ENCODE measurements around the gene STOX2. TPM values are rescaled to one million over a fixed set of nuclear protein-coding genes. Genes with fewer than 3 reads are reported as not detected.

The STOX2 gene
- total RNA-seq, 1 donor from 2014 or later: not detected

DNA sequence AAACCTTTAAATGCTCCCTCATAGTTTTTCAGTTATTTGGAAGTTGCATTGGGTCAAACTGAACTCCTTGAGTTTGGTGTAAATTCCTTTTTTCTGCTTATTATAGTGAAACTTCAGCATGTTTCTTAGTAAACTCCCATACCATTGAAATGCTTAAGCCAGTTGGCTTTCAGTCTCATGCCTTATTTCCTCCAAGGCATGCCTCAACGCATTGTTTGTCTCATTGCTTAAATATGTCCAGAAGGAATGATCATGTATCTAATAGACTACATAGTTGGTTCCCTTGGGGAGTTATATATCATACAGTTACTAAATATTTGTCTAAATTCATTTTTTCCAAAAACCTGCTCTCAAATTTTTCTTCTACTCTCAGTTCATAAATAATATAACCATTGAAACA lies 114.0 kb downstream of the STOX2 start:
- intact Hi-C loops (cut with micrococcal nuclease): no loop called here
- H3K36me3 Mint-ChIP-seq (ENCODE audit: low read depth): no peaks in the 10 kb centered on the region
- no peaks in the 10 kb centered on the region for H3K27me3 Mint-ChIP-seq
- DNase-seq (no peak), ATAC-seq (ENCODE audit: low read depth) (no peak)
- H3K27ac Mint-ChIP-seq: no peak overlapping the region
- H3K4me3 Mint-ChIP-seq: no peak overlapping the region
- ChIA-PET CTCF (no interaction called here), POLR2A (no interaction called here)
- H3K4me1 Mint-ChIP-seq: no peaks in the 10 kb centered on the region
- TF ChIP-seq, protein P1, sequence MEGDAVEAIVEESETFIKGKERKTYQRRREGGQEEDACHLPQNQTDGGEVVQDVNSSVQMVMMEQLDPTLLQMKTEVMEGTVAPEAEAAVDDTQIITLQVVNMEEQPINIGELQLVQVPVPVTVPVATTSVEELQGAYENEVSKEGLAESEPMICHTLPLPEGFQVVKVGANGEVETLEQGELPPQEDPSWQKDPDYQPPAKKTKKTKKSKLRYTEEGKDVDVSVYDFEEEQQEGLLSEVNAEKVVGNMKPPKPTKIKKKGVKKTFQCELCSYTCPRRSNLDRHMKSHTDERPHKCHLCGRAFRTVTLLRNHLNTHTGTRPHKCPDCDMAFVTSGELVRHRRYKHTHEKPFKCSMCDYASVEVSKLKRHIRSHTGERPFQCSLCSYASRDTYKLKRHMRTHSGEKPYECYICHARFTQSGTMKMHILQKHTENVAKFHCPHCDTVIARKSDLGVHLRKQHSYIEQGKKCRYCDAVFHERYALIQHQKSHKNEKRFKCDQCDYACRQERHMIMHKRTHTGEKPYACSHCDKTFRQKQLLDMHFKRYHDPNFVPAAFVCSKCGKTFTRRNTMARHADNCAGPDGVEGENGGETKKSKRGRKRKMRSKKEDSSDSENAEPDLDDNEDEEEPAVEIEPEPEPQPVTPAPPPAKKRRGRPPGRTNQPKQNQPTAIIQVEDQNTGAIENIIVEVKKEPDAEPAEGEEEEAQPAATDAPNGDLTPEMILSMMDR (IDR thresholded peaks at IDR 0.05): no peak
- no peaks in the 10 kb centered on the region for H3K9me3 Mint-ChIP-seq

DNA sequence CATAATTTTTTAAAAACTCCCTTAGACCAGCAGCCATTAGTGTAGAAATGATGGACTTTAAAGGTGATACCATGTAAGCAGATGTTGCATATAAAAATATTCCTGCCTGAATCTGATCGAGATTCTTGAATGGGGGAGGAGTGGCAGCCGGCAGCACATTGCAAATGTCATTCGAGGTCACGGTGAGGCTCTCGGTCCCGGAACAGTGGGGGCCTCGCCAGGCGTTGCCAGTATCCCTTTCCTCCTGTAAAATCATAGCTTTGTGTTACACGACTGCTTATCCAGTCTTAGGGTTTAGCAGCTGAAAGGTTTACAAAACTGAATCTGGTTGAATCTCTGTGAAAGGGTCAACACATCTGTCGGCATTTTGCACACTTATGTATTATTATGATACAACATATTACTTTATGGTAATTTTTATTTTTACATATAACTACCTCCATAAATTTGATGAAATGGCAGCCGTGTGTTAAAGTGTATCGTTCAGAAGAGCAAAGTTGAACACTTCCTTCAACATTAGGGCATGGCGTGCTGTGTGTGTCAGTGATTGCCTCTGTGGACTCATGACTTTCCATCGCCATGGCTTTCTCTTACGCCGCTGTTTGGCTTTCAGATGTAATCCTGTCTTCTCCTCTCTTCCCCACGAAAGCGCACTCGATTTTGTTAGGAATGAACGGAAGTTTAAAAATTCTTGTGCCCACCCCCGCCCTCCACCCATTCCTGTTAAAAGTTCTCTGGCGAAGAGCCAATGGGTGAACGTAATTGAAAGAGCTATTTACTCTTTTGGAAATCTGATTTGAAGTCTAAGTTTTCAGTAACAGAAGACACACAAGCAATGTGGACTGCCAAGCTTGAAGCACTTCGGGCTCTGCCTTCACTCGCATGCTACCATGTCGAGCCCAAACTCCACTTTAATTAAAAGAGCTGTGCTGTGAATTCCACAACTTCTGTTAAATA lies 114.8 kb downstream of the STOX2 start:
- CTCF ChIA-PET: no interaction called here

DNA sequence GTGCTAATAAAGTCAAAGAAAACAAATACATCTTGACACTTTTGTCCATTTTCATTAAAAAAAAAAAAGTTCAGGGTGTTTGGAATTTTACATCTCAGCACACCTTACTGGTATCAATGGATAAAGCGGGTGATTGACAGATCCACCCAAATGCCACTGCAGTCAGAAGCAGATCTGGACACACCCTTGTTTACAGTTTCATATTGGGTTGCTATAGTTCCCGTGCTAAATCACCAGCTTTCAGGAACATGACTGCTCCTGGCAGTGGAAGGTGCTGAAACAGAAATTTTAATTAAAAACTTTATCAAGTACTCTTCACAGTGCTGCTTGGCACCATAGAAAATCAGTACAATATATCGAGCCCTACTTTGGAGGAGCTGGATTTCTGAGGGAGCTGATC lies 116.3 kb downstream of the STOX2 start:
- H3K27ac Mint-ChIP-seq: no peak overlapping the region
- H3K4me1 Mint-ChIP-seq: no peaks in the 10 kb centered on the region
- H3K36me3 Mint-ChIP-seq (ENCODE audit: low read depth): no peaks in the 10 kb centered on the region
- H3K9me3 Mint-ChIP-seq: no peaks in the 10 kb centered on the region
- TF ChIP-seq, protein P1 (IDR thresholded peaks at IDR 0.05): no peak
- ChIA-PET CTCF (no interaction called here), POLR2A (no interaction called here)
- H3K27me3 Mint-ChIP-seq: no peaks in the 10 kb centered on the region
- no peak overlapping the region for H3K4me3 Mint-ChIP-seq
- no peak for ATAC-seq (ENCODE audit: low read depth)
- intact Hi-C loops (cut with micrococcal nuclease): no loop called here
- DNase-seq: no peak

More for the DNA sequence above, 114.8 kb downstream of the STOX2 start:
- Mint-ChIP-seq H3K9me3 (no peaks in the 10 kb centered on the region), H3K4me3 (no peak overlapping the region), H3K36me3 (ENCODE audit: low read depth) (no peaks in the 10 kb centered on the region), H3K27ac (no peak overlapping the region), H3K4me1 (no peaks in the 10 kb centered on the region), H3K27me3 (no peaks in the 10 kb centered on the region)
- TF ChIP-seq, protein P1 (IDR thresholded peaks at IDR 0.05): no peak
- POLR2A ChIA-PET: no interaction called here
- DNase-seq (no peak), ATAC-seq (ENCODE audit: low read depth) (no peak)
- intact Hi-C loops (cut with micrococcal nuclease): no loop called here

DNA sequence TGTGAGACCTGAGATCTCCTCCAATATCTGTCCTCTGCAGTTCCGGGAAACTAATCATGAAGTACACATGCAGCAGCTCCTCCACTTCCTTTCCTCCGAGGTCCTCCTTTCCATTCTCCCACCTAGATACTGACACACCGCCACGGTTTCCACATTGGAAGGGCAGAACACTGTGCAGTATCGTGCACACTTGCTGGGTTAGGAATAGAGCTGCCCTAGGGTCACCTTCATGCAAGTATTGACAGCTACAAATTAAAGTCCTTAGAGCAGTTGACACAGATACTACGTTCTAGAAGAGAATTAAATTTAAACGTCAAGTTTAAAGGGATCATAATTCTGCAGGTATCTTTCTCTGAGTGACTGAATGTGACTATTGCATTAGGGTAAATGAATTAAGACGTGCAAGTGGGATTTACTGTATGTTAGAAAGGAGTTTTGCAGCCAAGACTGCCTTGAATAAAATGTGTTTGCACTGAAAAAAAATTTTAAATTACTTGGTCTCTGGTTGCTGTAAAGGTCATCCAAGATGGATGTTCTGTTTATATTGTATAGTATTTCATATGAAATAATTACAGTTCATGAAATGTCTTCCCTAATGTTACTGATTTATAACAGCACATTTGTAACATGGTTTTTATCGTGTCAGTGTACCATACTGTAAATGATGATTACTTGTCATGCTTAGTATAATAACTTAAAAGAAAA lies 117.7 kb downstream of the STOX2 start:
- intact Hi-C loops (cut with micrococcal nuclease): no loop called here
- Mint-ChIP-seq H3K9me3 (no peaks in the 10 kb centered on the region), H3K36me3 (ENCODE audit: low read depth) (no peaks in the 10 kb centered on the region), H3K27ac (no peak overlapping the region), H3K27me3 (no peaks in the 10 kb centered on the region), H3K4me1 (peaks cover under 1% of the 10 kb centered on the region), H3K4me3 (no peak overlapping the region)
- DNase-seq (no peak), ATAC-seq (ENCODE audit: low read depth) (no peak)
- ChIA-PET CTCF (no interaction called here), POLR2A (no interaction called here)
- TF ChIP-seq, protein P1 (IDR thresholded peaks at IDR 0.05): no peak

DNA sequence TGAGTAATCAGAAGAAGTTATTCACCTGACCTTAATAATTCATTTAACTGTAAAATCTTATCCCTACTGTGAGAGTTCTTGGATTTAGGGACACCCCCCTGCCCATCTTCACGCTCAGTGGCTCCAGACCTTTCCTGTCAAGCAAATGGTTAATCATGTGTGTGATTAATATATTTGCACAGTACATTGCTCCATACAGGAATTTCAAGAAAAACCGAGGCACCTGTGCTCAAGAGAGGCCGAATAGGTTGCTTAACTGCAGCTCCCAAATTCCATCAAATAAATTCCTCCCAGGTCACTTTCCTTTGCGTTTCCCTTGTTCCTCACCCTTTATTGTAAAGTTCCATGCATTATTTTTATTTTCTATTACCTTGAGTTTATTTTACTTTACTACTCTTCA lies 119.5 kb downstream of the STOX2 start:
- H3K4me1 Mint-ChIP-seq: peaks cover 17% of the 10 kb centered on the region
- no peak for ATAC-seq (ENCODE audit: low read depth)

More for the DNA sequence above, 119.5 kb downstream of the STOX2 start:
- DNase-seq: no peak
- TF ChIP-seq, protein P1 (IDR thresholded peaks at IDR 0.05): no peak
- Mint-ChIP-seq H3K9me3 (no peaks in the 10 kb centered on the region), H3K36me3 (ENCODE audit: low read depth) (no peaks in the 10 kb centered on the region), H3K27me3 (peaks cover 3% of the 10 kb centered on the region), H3K27ac (no peak overlapping the region), H3K4me3 (no peak overlapping the region)
- intact Hi-C loops (cut with micrococcal nuclease): no loop called here
- CTCF ChIA-PET: no interaction called here
- POLR2A ChIA-PET: no interaction called here
